Stimulated activated CD4-positive, alpha-beta T cell treated with anti-CD3 and anti-CD28 coated beads, Interleukin-1b, Interleukin-23, amount 100 ng/mL, for 24 hours (primary cell): ENCODE data around the gene EVL.

Experiments
- DNase-seq, 4 experiments: peaks; one replicate each; pipeline ENCODE4 v3.0.0-alpha.2; 2020; ENCODE audit warnings: low read depth in 4 of 4, low spot score in 1 of 4

EVL gene

GRCh38 chr14:100037353-100037752 lies 27.9 kb upstream of the EVL start:
- no peak for DNase-seq

DNA sequence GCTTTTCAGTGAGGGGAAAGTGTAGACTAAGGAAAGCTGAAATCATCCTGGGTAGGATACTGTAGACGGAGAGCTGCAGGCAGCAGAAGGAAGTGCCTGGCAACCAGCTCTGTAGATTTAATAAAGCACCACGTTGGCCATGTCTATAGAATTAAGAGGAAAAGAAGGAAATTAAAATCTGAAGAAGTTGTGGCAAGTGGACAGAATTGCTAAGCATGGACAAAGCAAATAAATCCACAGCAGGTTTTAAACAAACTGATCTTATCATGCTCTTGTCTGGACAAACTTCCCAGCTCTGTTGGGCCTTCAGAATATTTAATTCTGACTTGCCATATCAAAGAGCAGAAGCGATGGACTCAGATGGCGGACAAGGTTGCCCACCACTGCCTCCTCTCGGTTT lies 27.2 kb upstream of the EVL start:
- DNase-seq, result no peak

GRCh38 chr14:100039903-100040302 lies 25.3 kb upstream of the EVL start:
- DNase-seq, result no peak

GRCh38 chr14:100041271-100041670 lies 24.0 kb upstream of the EVL start:
- no peak for DNase-seq

DNA sequence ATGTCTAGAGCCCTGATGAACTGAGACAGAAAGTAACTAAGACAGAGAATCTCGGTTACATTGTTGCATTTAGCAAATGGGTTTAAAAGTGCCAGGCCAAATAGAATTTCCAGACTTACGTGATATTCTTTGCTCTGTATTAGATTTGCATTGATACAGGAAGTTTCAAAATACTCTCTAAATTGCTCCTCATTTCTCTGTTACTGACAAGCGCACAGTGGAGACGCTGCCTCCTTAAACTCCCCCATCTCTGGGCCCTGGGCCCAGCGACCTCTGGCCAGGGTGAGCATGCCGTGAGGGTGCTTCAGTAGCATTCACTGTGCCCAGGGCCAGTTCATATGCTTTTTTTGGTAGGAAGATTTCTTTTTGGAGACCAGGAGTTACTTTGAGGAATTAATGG lies 22.9 kb upstream of the EVL start:
- DNase-seq, result no peak

GRCh38 chr14:100045642-100046344 lies 19.4 kb upstream of the EVL start:
- no peak for DNase-seq

DNA sequence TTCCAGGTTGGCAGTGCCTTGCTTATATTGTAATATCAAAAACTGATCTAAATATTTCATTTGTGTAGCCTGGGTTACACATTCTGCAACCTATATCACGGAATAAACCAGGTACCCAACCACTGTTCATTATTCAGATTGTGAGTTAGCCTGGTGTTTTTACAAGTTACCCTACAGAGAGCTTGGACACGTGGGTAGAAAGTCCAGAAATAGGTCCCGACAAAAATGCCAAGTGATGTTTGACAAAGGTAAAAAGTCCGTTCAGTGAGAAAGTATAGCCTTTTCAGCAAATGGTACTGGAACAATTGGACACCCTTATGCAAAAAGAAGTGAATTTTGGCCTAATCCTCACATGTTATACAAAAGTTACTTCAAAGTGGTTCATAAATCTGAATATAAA lies 17.6 kb upstream of the EVL start:
- DNase-seq, result no peak

- no peak for DNase-seq
These were observed 16.4 kb upstream of the EVL start for GRCh38 chr14:100048786-100049185.

- DNase-seq, result no peak
These were observed 16.0 kb upstream of the EVL start for GRCh38 chr14:100049220-100049619.

DNA sequence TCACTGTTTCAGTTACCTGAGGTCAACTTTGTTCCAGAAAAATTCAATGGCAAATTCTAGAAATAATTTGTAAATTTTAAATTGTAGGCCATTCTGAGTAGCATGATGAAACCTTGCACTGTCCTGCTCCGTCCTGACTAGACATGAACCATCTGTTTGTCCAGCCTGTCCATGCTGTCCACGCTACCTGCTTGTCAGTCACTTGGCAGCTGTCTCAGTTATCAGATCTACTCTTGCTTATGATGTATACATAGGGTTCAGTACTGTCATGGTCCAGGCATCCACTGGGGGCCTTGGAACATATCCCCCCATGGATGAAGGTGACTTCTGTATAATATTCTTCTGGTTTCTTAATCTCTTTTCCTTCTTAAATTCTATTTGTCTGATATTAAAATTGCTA lies 14.1 kb upstream of the EVL start:
- no peak for DNase-seq

- DNase-seq, result no peak
These were observed 13.7 kb upstream of the EVL start for GRCh38 chr14:100051543-100051942.

- no peak for DNase-seq
These were observed 12.4 kb upstream of the EVL start for GRCh38 chr14:100052819-100053218.

- DNase-seq, result no peak
These were observed 10.7 kb upstream of the EVL start for GRCh38 chr14:100054316-100055075.

- DNase-seq, result no peak
These were observed 8.8 kb upstream of the EVL start for GRCh38 chr14:100056431-100056830.

GRCh38 chr14:100056964-100057795 lies 8.0 kb upstream of the EVL start:
- DNase-seq, result no peak

- no peak for DNase-seq
These were observed 6.3 kb upstream of the EVL start for GRCh38 chr14:100058777-100059437.

DNA sequence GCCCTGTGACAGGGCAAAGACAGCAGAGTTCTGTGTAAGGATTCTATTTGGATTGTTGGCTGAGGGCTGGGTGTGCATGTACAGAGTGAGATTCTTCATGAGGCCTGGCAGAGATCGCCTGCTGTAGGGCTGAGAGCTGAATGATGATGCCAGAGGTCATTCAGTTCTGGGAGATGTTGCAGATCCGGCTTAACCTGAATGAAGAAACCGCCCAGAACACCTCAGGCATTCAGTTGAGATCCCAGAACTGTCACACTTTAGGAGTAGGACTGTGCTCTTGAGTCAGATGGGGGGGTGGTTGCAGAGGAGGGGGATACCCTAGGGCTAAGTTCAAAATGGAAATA lies 5.8 kb upstream of the EVL start:
- DNase-seq, result no peak

DNA sequence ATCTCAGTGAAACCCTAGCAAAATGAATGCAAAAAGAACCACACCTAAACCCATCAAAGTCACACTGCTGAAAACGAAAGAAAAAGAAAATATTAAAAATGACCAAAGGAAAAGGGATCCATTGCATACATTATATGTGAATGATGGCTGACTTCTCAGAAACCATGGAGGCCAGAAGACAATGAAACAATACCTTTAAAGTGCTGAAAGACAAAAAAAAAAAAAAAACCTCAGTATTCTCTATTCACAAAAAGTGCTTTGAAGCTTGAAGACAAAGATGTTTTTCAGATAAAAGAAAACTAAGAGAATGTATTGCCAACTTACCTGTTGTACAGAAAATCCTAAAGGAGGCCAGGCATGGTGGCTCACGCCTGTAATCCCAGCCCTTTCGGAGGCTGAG lies 4.5 kb upstream of the EVL start:
- no peak for DNase-seq

DNA sequence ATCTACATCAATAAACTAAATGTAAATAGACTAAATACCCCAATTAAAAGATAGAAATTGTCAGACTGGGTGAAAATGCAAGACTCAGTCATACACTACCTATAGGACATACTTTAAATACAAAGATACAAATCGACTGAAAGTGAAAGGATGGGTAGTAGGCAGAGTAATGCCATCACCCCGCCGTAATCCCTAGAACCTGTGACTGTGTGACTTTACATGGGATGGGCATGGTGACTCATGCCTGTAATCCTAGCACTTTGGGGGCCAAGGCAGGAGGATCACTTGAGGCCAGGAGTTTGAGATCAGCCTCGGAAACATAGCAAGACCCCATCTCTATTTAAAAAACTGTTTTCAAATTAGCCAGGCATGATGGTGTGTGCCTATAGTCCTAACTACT lies 2.6 kb upstream of the EVL start:
- no peak for DNase-seq

DNA sequence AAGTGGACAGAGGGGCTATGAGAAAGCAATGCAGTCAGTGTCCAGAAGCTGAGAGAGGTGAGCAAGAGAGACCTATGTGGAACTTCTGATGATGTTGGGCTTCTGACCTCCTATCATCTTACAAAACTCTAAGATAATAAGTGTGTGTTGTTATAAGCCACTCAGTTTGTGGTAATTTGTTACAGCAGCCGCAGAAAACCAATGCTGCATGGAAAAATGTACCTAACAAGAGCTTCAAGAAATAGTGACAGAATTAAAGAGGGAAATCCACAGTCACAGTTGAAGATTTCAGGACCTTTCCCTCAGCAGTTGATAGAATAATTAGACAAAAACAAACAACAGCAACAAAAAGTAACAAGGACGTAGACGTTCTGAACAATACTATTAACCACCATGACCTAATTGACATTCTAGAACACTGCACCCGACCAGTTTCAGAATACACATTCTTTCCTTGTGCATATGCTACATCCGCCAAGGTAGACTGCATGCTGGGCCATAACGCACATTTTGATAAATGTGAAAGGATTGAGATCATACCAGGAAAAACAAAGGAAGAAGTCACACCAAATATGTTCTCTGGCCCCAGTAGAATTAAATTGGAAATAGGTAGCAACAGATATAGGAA lies 1.8 kb upstream of the EVL start:
- no peak for DNase-seq
